ENCODE measurements around the gene RAB31.
"Not testable (repeated sequence)": the region's sequence is repeated elsewhere in the genome, so short reads cannot be mapped to it uniquely, and the experiment has no call there.

RAB31 gene

GRCh38 chr18:9842448-9842847, 134.3 kb downstream of the RAB31 start:
- no peak for DNase-seq (ENCODE audit: low spot score)

GRCh38 chr18:9845256-9845655, 137.2 kb downstream of the RAB31 start:
- no peak for DNase-seq (ENCODE audit: low spot score)

- no peak for DNase-seq (ENCODE audit: low spot score)
These were observed 138.2 kb downstream of the RAB31 start for GRCh38 chr18:9846162-9846925.

- no peak for DNase-seq (ENCODE audit: low spot score)
These were observed 140.2 kb downstream of the RAB31 start for GRCh38 chr18:9848170-9848879.

GRCh38 chr18:9849407-9850283, 141.5 kb downstream of the RAB31 start:
- DNase-seq (ENCODE audit: low spot score) = no peak

GRCh38 chr18:9850309-9850708, 142.2 kb downstream of the RAB31 start:
- DNase-seq (ENCODE audit: low spot score) = no peak

GRCh38 chr18:9851511-9851910, 143.4 kb downstream of the RAB31 start:
- no peak for DNase-seq (ENCODE audit: low spot score)

GRCh38 chr18:9852266-9853081, 144.4 kb downstream of the RAB31 start:
- DNase-seq (ENCODE audit: low spot score) = no peak

- no peak for DNase-seq (ENCODE audit: low spot score)
These were observed 146.9 kb downstream of the RAB31 start for GRCh38 chr18:9854801-9855676.

GRCh38 chr18:9855681-9856080, 147.6 kb downstream of the RAB31 start:
- no peak for DNase-seq (ENCODE audit: low spot score)

GRCh38 chr18:9856092-9856491, 148.0 kb downstream of the RAB31 start:
- DNase-seq (ENCODE audit: low spot score) = no peak

GRCh38 chr18:9857479-9857998, 149.4 kb downstream of the RAB31 start:
- not testable (repeated sequence) for DNase-seq (ENCODE audit: low spot score)

GRCh38 chr18:9858642-9859041, 150.5 kb downstream of the RAB31 start:
- DNase-seq (ENCODE audit: low spot score) = no peak

- DNase-seq (ENCODE audit: low spot score) = no peak
These were observed 151.1 kb downstream of the RAB31 start for GRCh38 chr18:9859232-9859631.

- no peak for DNase-seq (ENCODE audit: low spot score)
These were observed 152.6 kb downstream of the RAB31 start for GRCh38 chr18:9860682-9861081.

- DNase-seq (ENCODE audit: low spot score) = no peak
These were observed 153.1 kb downstream of the RAB31 start for GRCh38 chr18:9861157-9861556.

GRCh38 chr18:9861933-9862332, 153.8 kb downstream of the RAB31 start:
- DNase-seq (ENCODE audit: low spot score) = no peak

GRCh38 chr18:9862686-9863085, 154.6 kb downstream of the RAB31 start:
- DNase-seq (ENCODE audit: low spot score) = no peak

GRCh38 chr18:9863282-9863681, 155.2 kb downstream of the RAB31 start:
- DNase-seq (ENCODE audit: low spot score) = no peak

GRCh38 chr18:9865764-9866490, 157.8 kb downstream of the RAB31 start:
- no peak for DNase-seq (ENCODE audit: low spot score)
